8988T (cell line): ENCODE results near the gene ABHD17A.
"Not testable (repeated sequence)": the region's sequence is repeated elsewhere in the genome, so short reads cannot be mapped to it uniquely, and the experiment has no call there.

Experiments
- DNase-seq: peaks from one replicate; pipeline ENCODE4 v3.0.0; 2011

The ABHD17A gene

DNA sequence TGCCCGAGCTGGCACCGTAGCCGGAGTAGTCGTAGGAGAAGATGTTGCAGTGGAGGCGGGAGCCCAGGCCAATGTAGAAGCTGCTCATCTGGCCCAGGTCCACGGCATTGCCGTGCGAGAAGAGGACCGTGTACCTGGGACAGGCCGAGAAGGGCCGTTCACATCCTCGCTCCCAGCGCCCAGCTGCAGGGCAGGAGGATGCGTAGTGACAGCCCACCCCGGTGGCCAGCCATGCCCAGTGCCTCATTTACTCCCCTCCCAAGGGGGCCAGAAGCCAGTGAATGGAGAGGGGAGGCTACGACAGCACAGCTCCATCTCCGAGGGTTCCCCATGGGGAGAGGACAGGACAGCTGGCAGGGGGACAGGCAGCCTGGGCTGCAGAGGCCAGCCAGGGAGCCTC, 5.3 kb downstream of the ABHD17A start:
- DNase-seq = not testable (repeated sequence)

DNA sequence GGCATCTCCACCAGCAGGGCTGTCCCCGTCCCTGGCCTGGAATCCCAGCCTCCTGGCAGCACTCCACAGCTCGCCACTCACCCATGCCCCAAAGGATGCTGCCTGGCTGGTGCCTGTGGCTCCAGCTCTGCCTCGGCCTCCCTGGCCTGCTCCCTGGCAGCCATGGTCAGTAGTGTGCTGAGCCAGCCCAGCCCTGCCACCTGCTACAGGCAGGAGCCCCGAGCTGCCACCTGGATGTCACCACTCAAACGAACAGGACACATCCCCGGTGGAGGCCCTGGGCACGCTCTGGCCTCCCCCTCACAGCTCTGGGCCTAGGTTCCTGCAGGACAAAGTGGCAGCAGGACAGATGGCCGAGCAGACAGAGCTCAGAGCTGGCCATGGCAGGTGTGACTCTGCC, 6.7 kb downstream of the ABHD17A start:
- not testable (repeated sequence) for DNase-seq

DNA sequence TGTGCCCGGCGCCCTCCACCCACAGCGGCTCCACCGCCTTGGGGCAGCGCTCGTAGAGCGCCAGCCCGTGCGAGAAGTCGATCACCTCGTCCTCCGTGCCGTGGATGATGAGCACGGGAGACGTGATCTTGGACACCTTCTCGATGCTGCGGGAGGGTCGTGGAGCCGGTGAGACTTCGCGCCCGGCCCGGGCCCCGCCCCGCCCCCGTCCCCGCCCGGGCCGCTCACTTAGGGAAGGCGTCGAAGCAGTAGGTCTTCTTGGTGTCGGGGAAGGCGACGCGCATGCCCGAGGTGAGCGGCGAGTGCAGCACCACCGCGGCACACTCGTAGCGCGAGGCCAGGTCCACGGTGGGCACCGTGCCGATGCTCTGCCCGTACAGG, 8.0 kb downstream of the ABHD17A start:
- not testable (repeated sequence) for DNase-seq

DNA sequence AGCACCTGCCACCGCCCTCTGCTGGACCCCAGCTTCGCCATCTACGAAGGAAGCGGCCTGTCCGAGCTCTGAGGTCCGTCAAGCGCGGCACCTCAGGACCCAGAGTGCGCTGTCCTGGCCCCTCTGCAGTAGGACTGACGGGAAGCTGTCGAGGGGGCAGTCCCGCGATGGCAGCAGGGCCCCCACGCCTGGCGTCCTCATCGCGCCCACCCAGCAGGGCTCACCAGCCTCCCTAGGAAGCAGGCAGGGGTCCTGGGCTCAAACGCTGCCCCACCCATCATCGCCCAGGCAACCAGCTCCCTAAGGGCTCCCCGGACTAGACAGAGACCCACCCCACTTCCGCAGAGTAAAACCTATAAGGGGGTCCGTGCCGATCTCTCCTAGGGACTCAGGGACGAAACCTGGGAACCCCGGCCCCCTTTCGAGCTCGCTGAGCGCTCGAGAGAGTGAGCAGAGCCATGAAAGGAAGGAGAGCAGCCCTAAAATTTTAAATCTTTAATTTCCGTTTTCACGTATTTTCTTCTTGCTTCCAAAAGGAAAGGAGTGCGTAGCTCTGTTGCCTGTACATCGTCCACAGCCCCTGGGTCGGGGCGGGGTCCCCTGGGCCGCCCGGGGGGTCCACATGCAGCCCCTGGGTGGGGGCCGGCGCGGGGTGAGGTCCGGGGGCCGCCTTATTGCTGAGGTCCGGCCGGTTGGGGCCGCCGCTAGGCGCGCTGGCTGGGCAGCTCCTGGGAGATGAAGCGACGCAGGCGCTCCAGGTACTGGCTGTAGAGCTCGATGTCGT, 8.6 kb downstream of the ABHD17A start:
- not testable (repeated sequence) for DNase-seq

DNA sequence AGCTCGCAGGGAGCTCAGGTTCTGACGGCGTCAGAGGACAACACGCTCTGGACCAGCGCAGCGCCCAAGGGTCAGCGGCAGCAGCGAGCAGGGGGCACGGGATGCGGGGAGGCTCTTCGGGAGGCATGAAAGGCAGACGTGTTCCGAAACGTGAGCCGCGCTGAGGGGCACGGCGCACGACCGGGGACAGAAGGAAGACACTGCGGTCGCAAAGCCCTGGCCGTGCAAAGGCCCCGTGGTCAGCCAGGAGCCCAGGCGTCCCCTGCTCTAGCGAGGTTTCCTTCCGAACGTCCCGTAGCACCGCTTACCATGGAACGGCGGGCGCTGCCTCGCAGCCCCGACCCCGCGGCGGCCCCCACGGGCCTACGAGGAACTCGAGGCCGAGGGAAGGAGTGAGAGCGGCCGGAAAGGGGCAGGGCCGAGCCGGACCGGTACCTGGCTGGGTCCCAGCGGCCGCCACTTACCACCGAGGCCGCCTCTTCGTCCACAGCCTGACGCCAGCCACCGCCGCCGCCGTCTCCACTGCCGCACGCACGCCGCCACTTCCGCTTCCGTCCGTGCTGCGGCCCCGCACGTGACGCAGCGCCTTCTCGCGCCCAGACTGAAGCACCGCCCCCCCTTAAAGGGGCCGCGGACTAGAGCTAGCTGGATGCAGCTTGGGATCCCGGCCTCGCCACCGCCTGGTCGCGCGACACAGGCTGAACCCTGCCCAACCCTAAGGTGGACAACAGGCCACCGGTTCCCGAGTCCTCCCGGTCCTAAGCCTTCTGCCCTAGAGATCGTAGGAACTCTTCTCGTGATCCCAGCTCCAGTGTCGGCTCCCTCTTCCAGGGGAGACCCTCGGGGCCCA, 9.4 kb downstream of the ABHD17A start:
- DNase-seq = peak; percentile 84

DNA sequence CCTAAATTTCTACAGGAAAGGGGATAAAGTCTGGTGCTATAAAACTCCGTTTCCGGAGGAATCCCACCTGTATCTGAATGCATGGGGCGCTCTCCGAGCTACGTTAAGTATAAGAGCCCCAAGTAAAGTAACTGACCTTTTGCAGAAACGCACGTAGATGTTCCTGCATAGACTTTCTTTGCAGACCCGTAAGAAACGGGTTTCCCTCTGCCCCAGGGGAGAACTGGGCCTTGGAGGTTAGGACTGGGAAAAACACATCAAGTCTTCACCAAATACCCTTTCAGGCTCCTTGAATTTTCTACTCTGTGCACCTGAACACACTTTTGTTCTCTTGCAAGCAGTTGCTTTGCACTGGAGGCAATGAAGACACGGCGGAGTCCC, 10.0 kb downstream of the ABHD17A start:
- DNase-seq = not testable (repeated sequence)

DNA sequence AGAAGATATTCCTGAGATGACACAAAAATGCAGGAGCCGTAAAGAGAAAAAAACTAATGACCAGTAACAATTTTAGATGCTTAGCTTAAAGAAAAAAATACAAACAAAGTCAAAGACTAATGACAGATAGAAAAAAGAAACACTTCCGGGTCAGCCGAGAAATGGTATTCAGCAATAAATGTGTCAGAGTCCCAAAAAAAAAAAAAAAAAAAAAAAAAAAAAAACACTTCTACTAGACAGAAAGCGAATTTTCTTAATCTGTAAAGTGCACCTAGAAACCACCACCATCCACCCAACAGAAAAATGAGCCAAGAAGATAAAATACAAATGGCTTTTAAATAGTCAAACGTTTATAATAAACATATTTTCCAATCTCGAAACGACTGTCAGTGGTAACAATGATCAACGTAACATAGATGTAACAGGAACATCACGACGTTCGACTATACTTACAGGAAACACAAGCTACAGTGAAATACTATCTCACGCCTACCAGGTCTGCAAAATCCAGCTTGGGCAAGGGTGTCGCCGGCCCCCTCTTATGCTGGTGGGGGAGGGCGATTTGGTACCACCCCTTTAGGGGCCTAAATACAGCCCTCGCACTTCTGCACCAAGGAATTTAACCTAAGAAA, 10.6 kb downstream of the ABHD17A start:
- no peak for DNase-seq

DNA sequence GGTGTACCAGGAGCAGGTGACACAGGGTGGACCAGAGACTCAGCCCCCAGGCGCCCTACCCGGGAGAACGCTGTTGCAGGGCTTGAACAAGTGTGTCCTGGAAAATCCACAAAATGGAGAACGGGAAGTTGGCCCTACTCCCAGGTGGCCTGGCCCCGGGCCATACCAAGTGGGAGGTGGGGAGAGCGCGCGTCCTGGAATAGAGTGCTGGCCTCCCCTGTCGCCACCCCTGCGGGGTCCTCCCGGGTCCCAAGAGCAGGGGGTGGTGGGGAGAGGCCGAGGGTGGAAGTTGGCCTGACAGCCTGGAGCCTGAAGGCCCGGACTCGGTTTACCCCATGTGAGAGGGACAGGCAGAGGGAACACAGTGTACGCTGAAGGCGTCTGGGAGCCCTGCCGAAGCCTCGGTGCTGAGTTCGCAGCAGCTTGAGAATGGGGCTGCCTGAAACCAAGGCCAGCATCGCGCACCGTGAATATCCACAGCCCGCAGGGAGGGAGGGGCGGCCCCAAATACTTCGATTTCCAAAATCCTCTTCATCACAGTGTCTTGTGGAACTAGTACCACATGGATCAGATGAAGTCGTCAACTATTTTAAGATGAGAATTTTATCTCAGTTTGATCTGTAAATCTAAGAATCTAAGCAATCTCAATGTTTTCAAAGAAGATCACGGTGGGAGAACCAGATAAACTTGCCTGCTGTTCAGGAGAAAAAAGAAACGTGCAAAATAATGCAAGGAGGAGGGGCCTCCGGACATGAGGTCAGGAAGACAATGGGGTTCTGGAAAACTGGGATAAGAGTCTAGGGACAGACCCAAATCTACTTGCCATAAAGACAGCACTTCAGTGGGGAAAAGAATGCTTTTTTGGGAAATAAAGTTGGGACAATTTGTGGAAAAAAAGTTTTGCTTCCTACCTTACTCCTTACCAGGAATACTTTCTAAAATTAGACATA, 11.5 kb downstream of the ABHD17A start:
- DNase-seq = no peak

DNA sequence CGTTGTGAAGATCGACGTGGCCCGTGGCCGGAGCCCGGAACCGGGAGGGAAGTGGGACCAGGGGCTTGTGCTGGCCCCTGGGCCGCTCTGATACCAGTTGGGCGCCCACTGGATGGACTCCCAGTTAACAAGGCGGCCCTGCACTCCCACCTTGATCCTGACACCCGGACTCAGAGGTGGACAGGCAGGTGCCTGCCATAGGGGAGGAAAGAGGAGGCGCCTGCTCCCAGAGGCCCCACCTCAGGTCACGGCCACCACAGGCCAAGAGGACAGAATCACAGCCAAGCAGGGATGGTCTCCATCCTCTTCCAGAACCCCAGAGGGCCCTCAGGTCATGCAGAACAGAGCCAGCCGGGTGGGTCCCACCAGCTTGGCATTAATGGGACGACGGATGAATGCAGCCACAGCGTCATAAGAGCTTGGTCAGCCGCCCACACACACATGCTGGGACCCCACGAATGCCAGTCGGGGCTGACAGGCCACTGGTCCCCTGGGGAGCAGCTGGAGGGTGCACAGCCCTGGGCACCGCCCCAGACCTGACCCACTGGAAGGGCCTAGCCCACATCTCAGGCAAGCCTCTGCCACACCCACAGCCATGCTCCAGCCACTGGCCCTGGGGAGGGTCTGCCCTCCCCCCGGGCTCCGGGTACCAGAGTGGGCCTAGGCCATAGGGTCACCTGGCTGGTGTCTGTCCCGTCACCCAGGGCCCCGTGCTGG, 12.3 kb downstream of the ABHD17A start:
- no peak for DNase-seq

DNA sequence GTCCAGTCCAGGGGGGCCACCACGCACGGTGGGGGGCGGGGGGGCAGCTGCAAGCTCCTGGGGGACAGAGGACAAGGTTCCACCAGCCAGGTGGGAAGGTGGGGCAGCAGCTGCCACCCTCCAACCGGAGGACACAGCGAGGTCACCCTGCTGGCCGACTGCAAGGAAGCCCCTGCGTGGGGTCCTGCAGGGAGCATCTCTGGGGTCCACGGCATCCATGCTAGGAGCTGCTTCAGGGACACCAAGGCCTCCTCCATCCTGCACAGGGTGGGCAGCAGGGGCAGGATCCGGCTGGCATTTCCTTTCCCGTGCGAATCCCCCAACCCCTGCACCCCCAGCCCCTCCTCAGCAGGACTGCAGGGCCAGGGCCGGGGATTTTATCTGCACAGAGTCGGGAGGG, 13.7 kb downstream of the ABHD17A start:
- DNase-seq = no peak

DNA sequence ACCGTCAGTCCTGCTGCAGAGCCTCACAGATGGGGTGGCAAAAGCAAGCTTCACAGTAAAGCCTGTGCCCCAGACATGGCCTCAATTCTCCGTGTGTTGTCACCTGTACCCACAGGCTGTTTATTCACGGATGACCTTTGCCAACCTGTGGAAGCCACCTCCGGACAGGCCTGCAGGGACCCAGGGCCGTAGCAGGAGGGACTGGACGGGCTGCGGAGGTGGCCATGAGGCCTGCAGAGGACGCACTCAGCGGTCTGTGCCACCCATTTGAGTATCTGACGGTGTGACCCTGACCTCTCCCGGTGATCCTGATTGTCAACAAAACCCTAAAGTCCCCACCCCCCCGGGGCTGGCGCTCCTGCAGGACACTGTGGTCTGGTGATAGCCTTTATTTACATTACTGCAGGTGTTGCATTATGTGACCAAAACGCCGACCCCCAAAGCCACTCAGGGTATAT, 14.1 kb downstream of the ABHD17A start:
- DNase-seq = no peak

DNA sequence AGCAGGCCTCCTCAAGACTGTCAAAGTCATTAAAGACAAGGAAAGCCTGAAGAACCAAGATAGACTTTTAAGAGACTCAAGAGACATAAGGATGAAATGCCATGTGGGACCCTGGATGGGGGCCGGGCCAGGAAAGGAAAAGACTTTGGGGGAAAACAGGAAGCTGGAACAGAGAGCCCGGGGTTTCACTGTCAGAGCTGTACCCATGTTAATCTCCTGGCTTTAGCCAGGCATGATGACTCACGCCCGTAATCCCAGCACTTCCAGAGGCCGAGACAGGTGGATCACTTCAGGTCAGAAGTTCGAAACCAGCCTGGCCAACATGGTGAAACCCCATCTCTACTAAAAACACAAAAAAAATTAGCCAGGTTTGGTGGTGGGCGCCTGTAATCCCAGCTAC, 16.3 kb downstream of the ABHD17A start:
- DNase-seq = no peak

DNA sequence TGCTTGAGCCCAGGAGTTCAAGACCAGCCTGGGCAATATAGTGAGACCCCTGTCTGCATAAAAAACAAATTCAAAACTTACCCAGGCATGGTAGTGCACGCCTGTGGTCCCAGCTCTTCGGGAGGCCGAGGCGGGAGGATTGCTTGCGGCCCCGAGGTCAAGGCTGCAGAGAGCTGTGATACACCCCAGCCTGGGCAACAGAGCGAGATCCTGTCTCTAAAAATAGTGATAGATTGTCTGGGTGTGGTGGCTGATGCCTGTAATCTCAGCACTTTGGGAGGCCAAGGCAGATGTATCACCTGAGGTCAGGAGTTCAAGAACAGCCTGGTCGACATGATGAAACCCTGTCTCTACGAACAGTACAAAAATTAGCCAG, 18.0 kb downstream of the ABHD17A start:
- DNase-seq = no peak

DNA sequence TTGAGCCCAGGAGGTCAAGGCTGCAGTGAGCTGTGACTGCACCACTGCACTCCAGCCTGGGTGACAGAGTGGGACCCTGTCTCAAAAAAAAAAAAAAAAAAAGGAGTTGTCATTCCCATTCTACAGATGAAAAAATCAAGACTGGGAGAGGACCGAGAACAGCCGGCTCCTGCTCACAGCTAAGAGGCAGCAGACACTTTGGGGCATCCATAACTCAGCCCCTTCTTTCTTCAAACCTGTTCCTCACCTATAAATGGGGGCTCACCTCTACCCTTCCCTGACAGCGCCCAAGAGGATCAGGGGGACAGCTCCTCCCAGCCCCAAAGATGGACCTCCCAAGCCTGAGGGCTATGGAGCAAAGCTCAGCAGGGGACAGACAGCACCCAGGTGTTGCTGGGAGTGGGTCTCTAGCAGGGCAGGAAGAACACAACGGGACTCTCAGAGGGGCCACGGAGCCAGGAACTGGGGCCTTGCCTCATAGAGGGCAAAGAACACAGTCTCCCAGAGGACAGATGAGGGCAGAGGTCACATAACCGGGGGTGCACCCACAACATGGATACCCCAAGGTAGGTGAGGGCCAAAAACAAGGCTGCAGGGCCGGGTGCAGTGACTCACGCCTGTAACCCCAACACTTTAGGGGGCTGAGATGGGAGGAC, 18.5 kb downstream of the ABHD17A start:
- DNase-seq = no peak

DNA sequence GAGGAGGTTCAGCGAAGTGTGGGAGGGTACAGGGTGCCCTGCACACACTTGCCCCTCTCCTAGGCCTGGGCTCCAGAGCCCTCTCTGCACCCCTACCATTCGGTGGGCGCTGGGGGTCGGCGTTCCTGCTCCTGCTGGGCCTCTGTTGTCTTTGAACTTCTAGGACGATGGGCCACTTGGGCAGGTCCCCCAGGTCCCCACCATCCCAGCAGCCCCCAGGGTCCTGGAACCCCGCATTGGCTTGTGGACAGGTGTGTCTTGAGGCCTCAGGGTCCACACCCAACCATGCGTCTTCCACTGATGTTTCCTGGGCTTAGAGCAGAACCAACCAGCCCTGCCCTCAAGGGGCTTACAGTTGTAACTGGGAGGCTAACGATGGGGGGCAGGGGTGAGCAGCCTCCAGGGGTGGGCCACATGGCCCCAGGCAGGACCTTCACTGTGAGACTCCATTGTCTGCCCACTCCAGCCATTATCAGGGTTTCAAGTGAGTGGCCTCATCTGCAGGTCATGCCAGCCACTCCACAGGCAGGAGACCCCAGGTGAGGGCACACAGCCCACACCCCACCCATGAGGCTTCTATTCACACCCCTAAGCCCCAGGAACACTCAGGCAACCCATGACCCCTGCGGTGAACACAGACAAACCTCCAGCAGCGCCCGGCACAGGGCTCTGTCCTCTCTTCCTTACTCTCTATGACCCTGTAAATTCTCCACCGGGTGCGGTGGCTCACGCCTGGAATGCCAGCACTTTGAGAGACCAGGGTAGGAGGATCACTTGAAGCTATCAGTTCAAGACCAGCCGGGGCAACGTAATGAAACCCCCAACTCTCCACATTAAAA, 19.9 kb downstream of the ABHD17A start:
- DNase-seq = no peak

DNA sequence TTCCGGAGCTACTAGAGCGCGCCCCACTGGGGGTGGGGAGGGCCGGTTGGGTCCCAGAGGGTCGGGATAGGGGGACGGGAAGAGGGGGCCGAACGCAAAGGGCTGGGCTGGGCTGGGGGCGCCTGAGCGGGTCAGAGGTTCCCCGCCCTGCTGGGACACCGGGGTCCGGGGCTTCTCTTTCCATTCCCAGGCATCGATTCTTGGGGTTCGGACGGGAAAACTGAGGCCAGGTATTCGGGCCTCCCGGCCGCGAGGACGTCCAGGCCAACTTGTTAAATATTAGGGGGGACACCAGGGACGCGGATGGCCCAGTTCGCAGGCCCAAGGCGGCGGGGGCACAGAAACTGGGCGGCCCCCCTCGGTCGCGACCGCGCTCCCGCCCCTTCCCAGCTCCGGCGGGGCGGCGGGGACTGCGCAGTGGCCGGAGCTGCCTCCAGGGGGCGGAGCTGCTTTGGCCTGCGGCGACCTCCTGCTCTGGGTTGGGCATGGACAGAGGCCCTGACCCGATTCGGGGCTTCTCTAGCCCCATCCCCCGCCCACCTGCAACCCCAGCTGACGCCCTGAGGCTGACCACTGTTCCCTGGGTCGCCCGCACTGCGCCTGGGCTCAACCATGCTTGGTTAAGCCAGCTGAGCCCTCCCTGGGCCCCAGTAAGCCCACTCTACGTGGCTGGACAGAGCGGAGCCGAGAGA, 20.7 kb downstream of the ABHD17A start:
- DNase-seq = peak; percentile 88

DNA sequence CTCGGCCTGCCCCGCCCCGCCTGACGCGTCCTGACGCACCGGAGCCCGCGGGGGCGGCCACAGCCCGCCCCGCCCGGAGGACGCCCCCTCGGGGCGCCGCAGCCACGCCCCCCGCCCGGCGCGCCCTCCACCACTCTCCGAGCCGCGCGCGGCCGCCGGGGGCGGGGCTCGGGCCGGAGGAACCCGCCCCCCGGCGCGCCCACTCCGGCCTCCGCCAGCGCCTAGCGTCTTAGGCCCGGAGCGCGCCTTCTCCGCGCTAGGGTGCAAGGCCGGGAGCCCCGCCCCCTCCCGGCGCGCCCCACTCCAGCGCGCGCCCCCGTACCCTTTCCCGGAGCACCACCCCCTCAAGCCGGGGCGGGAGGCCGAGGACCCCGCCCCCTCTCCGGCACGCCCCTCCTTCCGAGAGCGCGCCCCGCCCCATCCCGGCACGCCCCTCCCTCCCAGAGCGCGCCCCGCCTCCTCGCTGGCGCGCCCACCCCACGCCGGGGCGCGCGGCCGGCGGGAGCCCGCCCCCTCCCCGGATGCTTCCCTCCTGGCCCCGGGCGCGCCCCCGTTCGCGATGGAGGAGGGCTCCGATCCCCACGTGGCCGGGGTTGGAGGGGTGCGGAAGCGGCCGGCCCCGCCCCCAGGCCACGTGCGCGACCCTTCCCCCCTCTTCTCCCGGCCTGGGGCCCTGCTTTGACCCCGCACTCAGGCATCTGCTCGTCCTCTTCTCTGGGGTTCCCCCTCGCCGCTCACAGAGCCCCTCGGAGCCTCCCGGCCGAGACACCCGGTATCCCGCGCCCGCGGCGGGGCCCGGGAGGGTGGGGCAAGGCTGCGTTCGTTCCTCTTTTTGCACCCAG, 21.4 kb downstream of the ABHD17A start:
- peak; percentile 97 for DNase-seq

DNA sequence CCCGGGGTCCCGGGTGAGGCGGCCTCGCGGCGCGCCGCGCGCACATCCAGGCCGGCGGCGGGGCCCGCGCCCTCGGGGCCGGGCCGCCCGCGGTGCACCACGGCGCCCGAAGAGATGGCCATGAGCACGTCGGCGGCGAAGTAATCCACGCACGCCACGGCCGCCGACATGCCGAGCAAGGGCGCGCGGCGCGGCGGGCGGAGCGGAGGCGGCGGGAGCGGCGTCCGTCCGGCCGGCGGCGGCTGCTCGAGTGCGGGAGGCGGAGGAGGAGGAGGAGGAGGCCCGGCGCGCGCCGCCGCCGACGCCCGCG, 22.0 kb downstream of the ABHD17A start, which contains the start of gene KLF16:
Gene KLF16, minus strand, starts transcription at position 252 of the 310 bp plus-strand sequence. Its CDS starts 82 bp downstream, at position 170.
- DNase-seq = no peak
